T-helper 22 cell (primary cell): ENCODE data around the gene RNASE7.
A peak's percentile ranks its signal among the peaks of the same experiment; 100 is the strongest.
"Not testable (repeated sequence)": the region's sequence is repeated elsewhere in the genome, so short reads cannot be mapped to it uniquely, and the experiment has no call there.

Experiments used
- DNase-seq: peaks from one replicate; pipeline ENCODE4 v3.0.0-alpha.2; 2020; ENCODE audit warnings: low read depth

The RNASE7 gene

DNA sequence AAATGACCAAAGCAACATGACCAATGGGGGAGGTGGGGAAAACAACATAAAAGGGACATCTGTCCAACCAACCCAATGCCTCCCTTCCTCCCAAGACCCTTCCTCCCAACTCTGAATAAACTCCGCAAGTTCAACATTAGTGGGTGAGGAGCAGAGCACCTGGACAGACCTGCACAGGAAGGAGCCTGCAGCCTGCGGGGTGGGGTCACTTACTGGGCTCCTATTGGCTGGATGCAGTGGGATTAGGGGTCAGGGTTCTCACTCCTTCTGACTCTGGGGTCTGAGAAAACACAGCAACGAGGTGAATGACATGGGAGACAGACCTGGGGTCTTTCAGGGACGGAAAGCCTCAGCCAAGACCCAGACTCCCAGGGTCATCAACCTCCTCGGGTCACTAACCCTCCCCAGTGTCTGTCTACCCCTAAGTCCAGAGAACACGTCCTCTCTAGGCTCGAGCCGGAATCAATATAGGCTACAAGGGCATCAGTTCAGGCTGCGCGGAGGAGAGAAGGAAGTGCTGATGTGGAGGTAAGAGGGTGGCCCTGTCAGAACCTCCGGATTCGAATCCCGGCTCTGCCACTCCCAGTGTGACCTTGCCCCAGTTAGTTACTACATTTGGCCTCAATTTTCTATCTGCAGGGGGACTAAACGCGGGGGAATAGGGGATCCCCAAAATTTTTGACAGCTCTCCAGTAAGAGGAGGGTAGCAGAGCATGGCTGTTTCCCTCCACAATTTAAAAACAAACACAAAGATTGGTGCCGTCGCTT lies 18.2 kb upstream of the RNASE7 start:
- no peak for DNase-seq

DNA sequence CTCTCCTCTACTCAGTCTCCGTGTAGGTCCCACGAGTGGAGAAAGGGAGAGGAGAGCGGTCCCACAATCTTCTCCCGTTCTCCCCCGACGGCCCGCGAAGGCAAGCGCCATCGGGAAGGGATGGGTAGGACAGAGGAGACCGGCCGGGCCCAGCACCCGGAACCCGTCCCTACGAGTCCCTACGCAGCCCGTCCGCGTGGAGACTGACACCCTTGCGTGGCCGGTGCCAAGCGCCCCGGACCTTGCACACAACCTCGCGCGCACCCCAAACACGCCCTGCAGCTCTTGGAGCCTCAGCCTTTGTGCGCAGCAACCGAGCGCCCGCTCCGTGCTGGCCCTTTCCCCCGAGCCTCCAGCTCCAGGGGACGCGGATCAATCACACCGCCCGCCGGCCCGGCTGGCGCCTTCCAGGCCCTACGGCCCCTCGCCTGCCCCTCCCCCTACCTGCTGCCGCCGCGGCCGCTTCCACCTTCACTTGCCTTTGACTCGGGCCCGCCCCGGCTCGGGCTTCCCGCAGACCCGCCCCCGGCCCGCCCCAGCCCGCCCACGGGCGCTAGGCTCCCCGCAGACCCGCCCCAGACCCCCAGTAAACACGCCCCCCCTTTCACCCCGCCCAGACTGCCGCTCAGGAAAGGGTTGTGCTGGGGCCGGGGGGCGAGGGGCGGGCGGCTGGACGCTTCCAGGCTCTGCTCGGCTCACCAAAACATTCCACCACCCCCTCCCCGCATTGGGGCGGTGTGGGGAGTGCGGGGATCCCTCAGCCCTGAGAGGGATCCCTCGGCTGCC lies 17.4 kb upstream of the RNASE7 start, which contains the start of gene NDRG2:
NDRG2 (minus strand) TSS at position 477 of the 786 bp plus-strand sequence. CDS start 1,746 bp downstream, outside the sequence.
- DNase-seq: peak; percentile 70

DNA sequence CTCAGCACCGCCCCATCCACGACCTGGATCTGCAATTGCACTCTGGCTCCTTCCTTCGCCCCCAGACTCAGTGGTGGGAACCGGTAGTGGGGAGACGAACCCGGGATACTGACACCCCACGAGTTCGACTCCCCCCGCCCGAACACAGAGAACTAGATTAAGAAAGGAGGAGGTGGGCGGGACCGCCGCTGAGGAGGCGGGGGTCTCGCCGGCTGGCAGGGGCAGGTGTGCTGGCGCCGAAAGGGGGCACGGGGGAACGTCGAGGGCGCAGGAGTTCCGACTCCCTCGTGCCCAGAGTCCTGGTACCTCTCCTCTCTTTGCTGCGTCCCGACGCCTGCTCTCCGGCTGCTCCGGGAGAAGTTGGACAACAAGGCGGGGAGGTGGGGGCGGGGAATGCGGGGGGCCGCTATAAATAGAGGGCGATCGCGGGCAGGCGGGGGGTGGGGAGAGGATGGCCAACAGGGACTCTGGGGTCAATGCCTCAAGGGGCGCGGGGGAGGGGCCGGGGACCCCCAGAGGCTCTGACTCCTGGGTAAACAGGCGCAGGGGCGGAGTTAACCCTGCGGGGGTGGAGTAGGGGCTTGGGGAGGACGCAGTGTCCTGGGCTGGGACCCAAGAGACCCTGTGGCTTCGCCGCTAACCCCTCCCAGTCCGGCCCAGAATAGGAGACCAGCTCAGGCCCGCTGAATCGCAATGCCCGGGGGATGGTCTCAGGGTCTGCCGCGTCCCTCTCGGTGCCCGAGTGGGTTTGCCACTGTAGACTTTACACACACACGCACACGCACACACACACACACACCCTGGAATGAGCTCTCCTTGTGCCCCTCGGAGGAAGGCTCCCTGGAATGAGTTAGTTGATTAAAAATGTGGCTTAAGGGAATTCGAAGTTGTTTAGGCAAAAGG lies 16.5 kb upstream of the RNASE7 start:
- DNase-seq: no peak

DNA sequence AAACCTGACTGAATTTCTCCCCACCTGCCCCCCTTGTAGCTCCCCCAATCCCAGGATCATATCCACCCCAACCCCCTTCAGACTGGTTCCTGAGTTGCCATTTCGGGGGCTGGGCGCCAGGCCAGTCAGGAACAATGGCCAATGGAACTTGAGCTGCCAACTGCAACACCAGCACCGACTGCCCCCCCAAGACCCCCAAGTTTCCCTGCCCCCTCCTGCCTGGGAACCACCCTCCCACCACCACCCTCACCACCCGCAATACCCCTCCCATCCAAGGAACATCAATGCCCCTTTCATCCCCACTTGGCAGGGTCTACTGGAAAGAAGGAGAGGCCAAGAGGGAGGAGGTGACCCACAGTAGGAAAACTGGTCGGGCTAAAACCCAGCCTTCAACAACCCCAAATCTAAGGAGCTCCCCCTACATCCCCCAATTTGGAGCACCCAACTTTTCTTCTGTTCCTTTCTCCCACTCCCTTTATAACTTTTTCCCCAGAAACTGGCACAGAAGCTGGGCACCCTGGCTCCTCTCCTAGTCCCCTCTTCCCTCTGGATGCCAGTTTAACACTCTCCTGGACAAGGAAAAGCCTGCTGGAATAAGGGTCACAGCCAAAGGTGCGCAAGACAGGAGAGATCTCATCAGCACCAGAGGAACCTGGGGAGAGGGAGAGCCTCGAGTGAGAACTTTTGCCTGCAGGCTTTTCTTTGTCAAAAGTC lies 15.7 kb upstream of the RNASE7 start:
- no peak for DNase-seq

DNA sequence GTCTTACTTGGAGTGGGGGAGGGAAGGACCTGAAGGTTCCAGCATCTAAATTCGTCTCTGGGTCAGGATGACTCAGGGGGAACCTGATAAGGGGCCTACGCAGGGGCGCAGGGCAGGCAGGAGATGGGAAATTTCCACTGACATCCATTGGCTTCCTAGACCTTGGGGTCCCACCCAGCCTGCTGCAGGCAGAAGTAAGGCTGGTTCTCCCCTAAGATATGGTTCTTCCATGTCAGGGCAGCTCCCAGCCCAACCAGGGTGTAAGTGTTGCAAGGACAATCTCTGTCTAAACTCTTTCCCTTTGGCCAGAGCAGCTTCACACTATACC lies 15.2 kb upstream of the RNASE7 start:
- no peak for DNase-seq

DNA sequence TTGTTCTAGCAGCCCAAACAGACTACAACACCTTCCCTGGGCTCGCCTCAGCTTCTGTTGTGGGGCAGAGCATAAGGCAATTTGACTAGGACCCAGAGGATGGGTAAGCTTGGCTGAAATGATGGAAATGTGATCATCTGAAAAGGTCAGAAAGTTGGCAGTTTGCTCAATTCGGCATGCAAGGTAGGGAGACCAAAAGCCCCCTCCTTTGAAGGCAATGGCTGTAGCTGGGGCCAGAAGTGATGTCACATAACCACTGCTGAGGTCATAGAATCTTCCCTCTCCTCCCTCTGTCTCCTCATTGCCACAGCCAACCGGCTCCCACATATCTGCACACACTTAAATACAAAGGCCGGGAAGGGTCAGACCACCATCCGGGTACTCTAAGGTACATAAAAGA lies 12.2 kb upstream of the RNASE7 start, which contains the start of gene TPPP2:
TPPP2 (plus strand) TSS at position 301 of the 400 bp plus-strand sequence. CDS start 365 bp downstream, outside the sequence.
- no peak for DNase-seq

DNA sequence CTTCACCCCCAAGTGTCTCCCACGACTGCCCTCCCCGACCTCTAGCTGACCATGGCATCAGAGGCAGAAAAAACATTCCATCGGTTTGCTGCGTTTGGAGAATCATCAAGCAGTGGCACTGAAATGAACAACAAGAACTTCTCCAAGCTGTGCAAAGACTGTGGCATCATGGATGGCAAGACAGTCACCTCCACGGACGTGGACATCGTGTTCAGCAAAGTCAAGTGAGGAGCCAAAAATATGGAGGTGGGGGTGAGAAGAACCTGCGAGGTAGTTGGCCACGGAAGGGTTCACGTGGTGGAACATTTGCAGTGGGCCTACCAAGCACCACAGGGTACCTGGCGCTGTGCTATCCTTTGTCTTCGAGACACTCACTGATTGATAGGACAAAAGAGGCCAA lies 11.6 kb upstream of the RNASE7 start:
- DNase-seq: no peak

DNA sequence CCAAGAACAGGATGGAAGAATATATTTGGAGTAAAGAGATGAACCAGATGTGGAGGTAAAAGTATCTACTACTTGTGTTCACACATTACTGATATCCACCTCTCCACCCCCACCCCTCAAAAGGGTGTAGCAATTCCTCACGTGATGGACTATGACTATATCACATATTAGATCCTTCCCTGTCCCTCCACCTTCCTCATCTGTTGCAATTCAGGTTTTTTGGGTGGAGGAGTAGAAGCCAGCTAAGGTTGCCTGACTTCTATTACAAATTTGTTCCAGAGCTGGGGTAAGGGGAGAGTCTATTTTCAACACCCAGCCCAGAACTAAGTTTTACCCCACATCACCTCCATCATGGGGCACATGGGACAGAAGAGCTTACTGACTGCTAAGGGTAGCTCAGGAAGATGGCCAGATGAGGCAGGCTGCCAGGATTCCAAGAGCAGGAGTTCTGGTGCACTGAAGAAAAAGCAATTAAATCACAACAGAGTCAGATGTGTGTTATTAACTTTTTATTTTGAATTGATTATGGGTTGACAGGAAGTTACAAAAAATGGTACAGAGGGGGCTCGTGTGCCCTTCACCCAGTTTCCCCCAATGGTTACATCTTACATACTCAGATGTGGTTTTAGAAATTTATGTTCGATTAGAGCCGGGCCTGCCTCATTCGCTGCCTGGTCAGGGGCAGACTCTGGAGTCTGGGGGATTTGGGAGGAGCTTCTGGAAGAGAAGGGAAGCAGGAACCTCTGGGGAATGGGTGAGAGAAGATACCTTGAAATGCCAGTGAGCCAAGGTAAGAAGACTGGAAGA lies 9.6 kb upstream of the RNASE7 start:
- no peak for DNase-seq

DNA sequence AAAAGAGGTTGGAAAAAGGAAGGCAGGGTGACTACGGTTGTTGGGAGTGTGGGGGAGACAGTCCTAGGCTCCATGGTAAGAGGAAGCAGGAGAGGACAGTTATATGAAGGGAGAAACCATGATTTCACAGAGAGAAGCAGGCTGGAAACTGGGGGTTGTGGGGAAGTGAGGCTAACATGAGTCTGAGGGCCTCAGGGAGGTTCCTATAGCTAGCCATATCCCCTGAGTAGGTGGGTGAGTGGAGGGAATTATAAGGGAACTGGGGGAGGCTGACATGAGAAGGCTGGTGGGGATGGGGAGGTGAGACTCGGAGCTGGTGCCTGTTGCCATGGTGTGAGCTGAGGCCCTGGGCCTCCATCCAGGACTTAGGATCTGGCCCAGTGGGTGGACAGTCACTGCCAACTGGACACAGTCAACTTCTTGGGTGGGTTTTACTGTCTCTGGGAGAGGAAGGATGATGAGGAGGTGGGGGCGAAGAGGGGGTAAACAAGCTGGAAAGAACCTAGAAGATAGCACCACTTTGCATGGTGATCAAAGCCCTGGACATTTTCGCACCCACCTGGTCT lies 8.9 kb upstream of the RNASE7 start:
- DNase-seq: no peak

DNA sequence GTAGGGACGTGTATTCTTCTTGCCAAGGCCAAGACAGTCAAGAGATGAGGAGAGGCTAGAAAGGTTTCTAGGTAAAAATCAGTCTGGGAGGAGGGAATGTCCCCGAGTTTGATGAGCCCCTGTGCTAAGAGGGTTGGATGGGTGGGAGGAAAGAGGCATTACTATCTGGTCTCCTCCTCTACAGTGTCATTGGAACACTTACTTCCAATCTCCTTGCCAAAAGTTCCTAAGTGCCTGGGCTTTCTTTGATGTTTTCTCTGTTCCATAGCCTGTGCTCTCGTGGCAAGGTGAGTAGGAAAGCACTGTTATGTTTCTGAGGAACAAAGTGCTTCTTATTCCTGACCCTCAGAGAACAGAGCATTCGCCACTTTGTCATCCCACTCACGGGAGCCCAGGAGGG lies 7.5 kb upstream of the RNASE7 start, which contains the start of gene RNASE13:
RNASE13 (minus strand) TSS at position 101 of the 400 bp plus-strand sequence. CDS start 519 bp downstream, outside the sequence.
- no peak for DNase-seq

DNA sequence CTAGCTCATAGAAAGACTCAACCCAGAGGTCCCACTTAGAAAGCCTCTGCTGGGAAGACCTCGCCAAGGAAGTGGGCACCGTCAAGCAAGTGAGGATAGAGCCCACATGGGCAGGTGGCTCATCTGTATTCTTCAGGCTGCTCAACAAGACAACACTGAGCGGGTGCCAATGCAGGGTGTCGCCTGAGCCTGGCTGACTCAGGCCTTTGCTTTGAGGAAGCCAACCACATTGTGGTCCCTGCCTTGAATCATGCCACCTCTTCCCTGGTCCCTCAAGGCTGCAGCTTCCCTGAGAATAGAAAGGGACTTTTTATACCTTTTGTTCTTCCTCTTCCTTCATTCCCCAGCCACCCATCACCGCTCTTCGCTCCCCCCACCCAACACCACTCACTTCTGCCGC lies 5.4 kb upstream of the RNASE7 start:
- DNase-seq: no peak

DNA sequence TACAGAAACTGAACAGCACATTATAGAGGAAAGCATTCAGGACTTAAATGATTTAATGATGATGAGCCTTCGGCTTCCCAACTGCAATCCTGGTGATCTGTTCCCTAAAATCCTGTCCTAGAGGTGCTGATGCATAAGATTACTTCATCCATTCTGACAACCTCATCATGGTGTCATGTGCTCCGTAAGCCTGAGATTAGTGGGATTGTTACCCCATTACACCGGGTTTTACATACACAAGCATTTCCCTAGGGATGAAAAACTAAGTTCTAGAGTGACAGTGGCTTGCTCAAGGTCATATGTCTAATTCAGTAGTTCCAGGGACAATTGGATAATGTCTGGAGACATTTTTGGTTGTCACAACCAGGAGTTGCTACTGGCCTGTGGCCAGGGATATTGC lies 5.0 kb upstream of the RNASE7 start:
- DNase-seq: no peak

DNA sequence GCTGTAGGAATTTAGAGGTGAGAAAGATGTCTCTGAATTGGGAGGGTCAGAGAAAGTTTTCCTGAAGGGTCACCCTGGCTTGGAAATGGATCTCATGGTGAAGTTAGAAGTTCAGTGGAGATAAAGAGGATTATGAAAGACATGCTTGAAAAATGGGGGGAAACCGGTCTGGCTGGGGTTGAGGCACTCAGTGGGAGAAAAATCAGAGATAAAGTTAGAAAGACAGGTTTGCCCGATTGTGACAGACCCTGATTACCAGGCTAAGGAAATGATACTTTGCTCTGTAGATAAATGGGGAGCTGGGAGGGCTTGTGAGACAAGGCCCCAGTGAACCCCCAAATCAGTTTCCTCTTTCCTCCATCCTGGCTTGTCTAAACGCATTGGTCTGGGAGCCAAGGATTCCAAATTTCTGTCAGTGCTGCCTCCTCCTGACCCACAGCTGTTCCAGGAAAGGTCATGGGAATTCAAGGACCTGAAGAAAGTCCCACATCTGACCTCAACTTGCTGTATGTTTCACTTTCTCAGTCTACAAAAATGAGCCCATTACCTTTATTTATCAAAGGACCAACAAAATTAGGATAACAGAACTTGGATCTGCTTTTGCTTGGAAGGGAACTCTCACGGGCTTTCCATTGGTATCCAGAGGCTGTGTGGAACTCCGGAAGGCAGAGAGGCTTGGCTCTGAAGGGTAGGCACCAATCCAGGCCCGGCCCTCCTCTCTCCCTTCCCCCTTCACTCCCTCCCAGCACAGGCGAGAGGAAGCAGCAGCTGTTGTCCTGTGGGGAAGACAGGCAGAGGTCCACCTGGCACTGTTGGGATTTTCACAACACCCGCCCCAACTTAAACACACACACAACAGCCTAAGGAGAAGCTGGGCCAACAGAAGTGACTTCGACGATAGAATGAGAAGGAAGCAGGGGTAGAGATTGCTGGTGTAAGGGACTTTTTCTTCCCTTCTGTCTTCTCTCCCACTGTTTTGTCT lies 3.4 kb upstream of the RNASE7 start:
- DNase-seq: no peak

DNA sequence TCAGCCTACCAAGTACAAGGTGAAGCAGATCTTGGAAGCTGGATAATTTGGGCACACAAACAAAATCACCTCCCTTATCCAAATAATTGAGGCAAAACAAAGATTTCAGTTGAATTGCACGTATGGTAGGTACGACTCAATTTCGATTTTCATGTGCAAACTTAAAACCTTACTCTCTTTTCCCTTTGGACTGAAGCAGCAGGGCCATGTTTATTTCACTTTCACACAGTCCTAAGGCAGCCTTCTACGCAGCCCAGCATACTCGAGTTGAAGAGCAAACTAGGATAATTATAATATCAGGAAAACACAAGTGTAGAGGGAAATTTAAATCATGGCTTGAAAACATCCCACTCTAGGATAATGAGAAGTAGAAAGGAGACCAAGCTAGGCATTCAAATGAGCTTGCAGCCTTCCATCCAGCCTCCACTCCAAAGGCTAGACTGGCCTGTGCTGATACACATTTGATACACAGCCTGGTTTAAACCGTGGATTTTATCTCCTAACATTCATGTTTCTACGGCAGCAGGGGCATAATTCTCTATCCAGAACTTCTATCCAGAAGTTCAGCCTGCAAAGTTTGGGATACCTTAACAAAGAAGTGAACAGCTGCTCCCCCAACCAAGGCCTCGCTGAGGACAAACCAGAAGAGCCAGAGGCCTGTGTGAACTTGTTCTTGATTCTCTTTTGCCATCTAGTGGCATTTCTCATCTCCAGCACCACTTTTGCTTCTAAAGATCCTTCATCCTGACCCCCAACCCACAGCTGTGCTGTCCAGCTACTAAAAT lies 2.4 kb upstream of the RNASE7 start:
- DNase-seq: no peak

DNA sequence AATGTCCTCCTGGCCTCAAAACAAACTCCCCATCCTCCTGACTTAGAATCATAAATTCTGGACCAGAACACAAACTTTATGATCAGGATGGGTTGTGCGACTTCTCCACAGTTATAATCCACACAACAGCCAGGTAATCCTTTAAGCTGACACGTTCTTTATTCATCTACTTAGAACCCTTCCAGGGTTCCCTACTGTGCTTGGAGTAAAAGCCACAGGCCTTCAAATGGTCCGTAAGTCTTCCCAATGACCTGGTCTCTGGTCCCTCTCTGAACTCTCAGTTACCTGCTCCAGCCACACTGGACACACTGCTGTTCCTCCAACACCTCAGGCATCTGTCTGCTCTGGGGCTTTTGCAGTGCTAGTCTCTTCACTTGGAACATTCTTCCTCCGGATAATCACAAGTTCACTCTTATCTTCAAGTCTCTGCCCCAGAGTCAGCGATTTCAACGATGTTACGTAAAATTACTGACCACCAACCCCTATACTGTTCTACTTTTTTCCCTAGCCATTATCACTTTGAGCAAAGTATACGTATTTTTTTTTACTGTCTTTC lies 1.7 kb upstream of the RNASE7 start:
- no peak for DNase-seq

DNA sequence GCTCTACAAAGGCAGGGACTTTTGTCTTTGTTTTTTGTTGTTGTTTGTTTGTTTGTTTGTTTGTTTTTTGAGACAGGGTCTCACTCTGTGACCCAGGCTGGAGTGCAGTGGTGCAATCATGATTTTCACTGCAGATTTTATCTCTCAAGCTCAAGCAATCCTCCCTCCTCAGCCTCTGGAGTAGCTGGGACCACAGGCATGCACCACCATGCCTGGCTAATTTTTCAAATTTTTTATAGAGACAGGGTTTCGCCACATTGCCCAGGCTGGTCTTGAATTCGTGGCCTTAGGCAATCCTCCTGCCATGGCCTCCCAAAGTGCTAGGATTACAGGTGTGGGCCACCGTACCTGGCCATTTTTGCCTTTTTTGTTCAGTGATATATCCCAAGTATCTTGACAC lies 1.2 kb upstream of the RNASE7 start:
- not testable (repeated sequence) for DNase-seq

DNA sequence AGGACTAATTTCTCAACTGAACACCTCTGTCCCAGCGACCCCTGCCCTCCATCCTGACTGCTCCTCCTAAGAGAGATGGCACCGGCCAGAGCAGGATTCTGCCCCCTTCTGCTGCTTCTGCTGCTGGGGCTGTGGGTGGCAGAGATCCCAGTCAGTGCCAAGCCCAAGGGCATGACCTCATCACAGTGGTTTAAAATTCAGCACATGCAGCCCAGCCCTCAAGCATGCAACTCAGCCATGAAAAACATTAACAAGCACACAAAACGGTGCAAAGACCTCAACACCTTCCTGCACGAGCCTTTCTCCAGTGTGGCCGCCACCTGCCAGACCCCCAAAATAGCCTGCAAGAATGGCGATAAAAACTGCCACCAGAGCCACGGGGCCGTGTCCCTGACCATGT lies 756 bp downstream of the RNASE7 start:
- no peak for DNase-seq

DNA sequence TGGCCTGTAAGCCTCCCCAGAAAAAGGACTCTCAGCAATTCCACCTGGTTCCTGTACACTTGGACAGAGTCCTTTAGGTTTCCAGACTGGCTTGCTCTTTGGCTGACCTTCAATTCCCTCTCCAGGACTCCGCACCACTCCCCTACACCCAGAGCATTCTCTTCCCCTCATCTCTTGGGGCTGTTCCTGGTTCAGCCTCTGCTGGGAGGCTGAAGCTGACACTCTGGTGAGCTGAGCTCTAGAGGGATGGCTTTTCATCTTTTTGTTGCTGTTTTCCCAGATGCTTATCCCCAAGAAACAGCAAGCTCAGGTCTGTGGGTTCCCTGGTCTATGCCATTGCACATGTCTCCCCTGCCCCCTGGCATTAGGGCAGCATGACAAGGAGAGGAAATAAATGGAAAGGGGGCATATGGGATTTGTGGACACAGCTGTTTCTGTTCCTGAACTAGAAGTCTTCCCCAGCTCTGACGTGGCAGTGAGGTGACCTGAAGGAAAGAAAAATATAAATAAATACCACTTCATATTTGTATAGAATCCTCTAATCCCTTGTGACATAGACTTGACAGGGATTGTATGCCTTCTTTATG lies 1.3 kb downstream of the RNASE7 start:
- no peak for DNase-seq
